ENCODE data around the gene FAM186B. TPM values are rescaled to one million over a fixed set of nuclear protein-coding genes. Genes with fewer than 3 reads are reported as not detected.

The FAM186B gene
- polyA plus RNA-seq, 3 donors = not detected

GRCh38 chr12:49549735-49550692 lies 55.4 kb downstream of the FAM186B start:
- Mint-ChIP-seq H3K4me3 (peak overlapping the region in 1 of 2 donors; percentile 92), H3K9me3 (peaks cover 0 to 4% (median 1%) of the 10 kb centered on the region in 7 donors), H3K4me1 (peaks cover 12% of the 10 kb centered on the region), H3K27ac (peak overlapping the region in 1 of 7 donors; percentile 37), H3K36me3 (peaks cover 0 to 4% of the 10 kb centered on the region in 2 donors), H3K27me3 (ENCODE audit: low read depth in 3 of 3) (peaks cover 49 to 69% (median 58%) of the 10 kb centered on the region in 3 donors)
- Histone ChIP-seq H3K27ac (ENCODE audit: low read depth in 1 of 2, low read length in 2 of 2) (no peak overlapping the region), H3K27me3 (ENCODE audit: control insufficient read depth in 2 of 2, insufficient read depth in 2 of 2, low read length in 2 of 2) (peaks cover 4 to 43% of the 10 kb centered on the region in 2 donors), H3K79me2 (ENCODE audit: insufficient read depth, low read length) (no peaks in the 10 kb centered on the region), H4K20me1 (ENCODE audit: insufficient read depth, low read length) (no peaks in the 10 kb centered on the region), H2AFZ (ENCODE audit: insufficient read depth, low read depth, low read length, poor library complexity, severe bottlenecking) (no peak overlapping the region), H3K9ac (ENCODE audit: insufficient read depth, low read length, poor library complexity, severe bottlenecking) (no peak overlapping the region), H3K36me3 (replicated peaks in 1 of 2; ENCODE audit: control insufficient read depth in 1 of 2, insufficient read depth in 2 of 2, low read length in 2 of 2) (no peaks in the 10 kb centered on the region), H3K4me2 (replicated peaks; ENCODE audit: extremely low read depth, low read length, poor library complexity, severe bottlenecking) (no peak overlapping the region), H3K9me3 (replicated peaks in 1 of 2; ENCODE audit: control insufficient read depth in 1 of 2, insufficient read depth in 1 of 2, low read length in 2 of 2) (no peaks in the 10 kb centered on the region), H3K4me1 (ENCODE audit: control insufficient read depth in 1 of 2, insufficient read depth in 2 of 2, low read length in 2 of 2) (peaks cover 11 to 12% of the 10 kb centered on the region in 2 donors), H3K4me3 (replicated peaks in 1 of 3; ENCODE audit: low read depth in 2 of 3, low read length in 3 of 3) (no peak overlapping the region)
- WGBS (ENCODE audit: insufficient coverage) = 97% methylated on average over 19 of the region's 28 CpGs
- DNase-seq = no peak
- intact Hi-C loops (cut with micrococcal nuclease) = no loop called here
- no peak for TF ChIP-seq CTCF (IDR thresholded peaks at IDR 0.05)

- peak overlapping the region in 1 of 7 donors; percentile 42 for H3K27ac Mint-ChIP-seq
- no peaks in the 10 kb centered on the region for H3K79me2 ChIP-seq (ENCODE audit: insufficient read depth, low read length)
- no peaks in the 10 kb centered on the region for H4K20me1 ChIP-seq (ENCODE audit: insufficient read depth, low read length)
- peak overlapping the region; percentile 36 for H3K9ac ChIP-seq (ENCODE audit: insufficient read depth, low read length, poor library complexity, severe bottlenecking)
- 17% methylated on average over 63 of the region's 70 CpGs for WGBS (ENCODE audit: insufficient coverage)
- peaks cover 59 to 78% (median 64%) of the 10 kb centered on the region in 3 donors for H3K27me3 Mint-ChIP-seq (ENCODE audit: low read depth in 3 of 3)
- no peaks in the 10 kb centered on the region for H3K36me3 ChIP-seq (replicated peaks in 1 of 2; ENCODE audit: control insufficient read depth in 1 of 2, insufficient read depth in 2 of 2, low read length in 2 of 2)
- peak overlapping the region; percentile 70 for H3K4me2 ChIP-seq (replicated peaks; ENCODE audit: extremely low read depth, low read length, poor library complexity, severe bottlenecking)
- H3K9me3 Mint-ChIP-seq = peaks cover 0 to 4% (median 1%) of the 10 kb centered on the region in 7 donors
- H3K4me3 ChIP-seq (replicated peaks in 1 of 3; ENCODE audit: low read depth in 2 of 3, low read length in 3 of 3) = peak overlapping the region in 2 of 3 experiments; percentile 16 to 65
- intact Hi-C loops (cut with micrococcal nuclease) = no loop called here
- no peak overlapping the region for H3K27ac ChIP-seq (ENCODE audit: low read depth in 1 of 2, low read length in 2 of 2)
- peak in 2 of 3 donors; percentile 29 to 43 for DNase-seq
- peak overlapping the region; percentile 77 for H2AFZ ChIP-seq (ENCODE audit: insufficient read depth, low read depth, low read length, poor library complexity, severe bottlenecking)
- H3K4me3 Mint-ChIP-seq = peak overlapping the region; percentile 70 to 92
- TF ChIP-seq CTCF (IDR thresholded peaks at IDR 0.05) = peak; percentile 66
- peaks cover 4 to 52% of the 10 kb centered on the region in 2 donors for H3K27me3 ChIP-seq (ENCODE audit: control insufficient read depth in 2 of 2, insufficient read depth in 2 of 2, low read length in 2 of 2)
- H3K36me3 Mint-ChIP-seq = peaks cover 0 to 4% of the 10 kb centered on the region in 2 donors
- peaks cover 12% of the 10 kb centered on the region for H3K4me1 Mint-ChIP-seq
- peaks cover 11 to 12% of the 10 kb centered on the region in 2 donors for H3K4me1 ChIP-seq (ENCODE audit: control insufficient read depth in 1 of 2, insufficient read depth in 2 of 2, low read length in 2 of 2)
- H3K9me3 ChIP-seq (replicated peaks in 1 of 2; ENCODE audit: control insufficient read depth in 1 of 2, insufficient read depth in 1 of 2, low read length in 2 of 2) = no peaks in the 10 kb centered on the region
Measured at GRCh38 chr12:49548822-49549648, 56.4 kb downstream of the FAM186B start.

Data from CD14-positive monocyte (primary cell).